Endothelial cell (in vitro differentiated cells): ENCODE data around the gene RPTOR. TPM values are rescaled to one million over a fixed set of nuclear protein-coding genes. Genes with fewer than 3 reads are reported as not detected.

Experiments used
- DNase-seq: peaks from one replicate; pipeline ENCODE4 v3.0.0; 2021; ENCODE audit warnings: low spot score
- H3K27ac Mint-ChIP-seq: one replicate; pipeline ENCODE4 v1.8.0; 2021; ENCODE audit warnings: mixed read lengths, inconsistent platforms; ENCODE audit not compliant: unreplicated experiment
- H3K27me3 Mint-ChIP-seq: one replicate; pipeline ENCODE4 v1.8.0; 2021; ENCODE audit warnings: mild to moderate bottlenecking, moderate library complexity, mixed read lengths, inconsistent platforms; ENCODE audit not compliant: unreplicated experiment
- H3K36me3 Mint-ChIP-seq: one replicate; pipeline ENCODE4 v1.8.0; 2021; ENCODE audit warnings: mild to moderate bottlenecking, low read depth, mixed read lengths, inconsistent platforms; ENCODE audit not compliant: unreplicated experiment
- H3K4me1 Mint-ChIP-seq: one replicate; pipeline ENCODE4 v1.8.0; 2021; ENCODE audit warnings: mild to moderate bottlenecking, mixed read lengths, inconsistent platforms; ENCODE audit not compliant: unreplicated experiment
- H3K4me3 Mint-ChIP-seq: one replicate; pipeline ENCODE4 v1.8.0; 2021; ENCODE audit warnings: mild to moderate bottlenecking, mixed read lengths, inconsistent platforms; ENCODE audit not compliant: unreplicated experiment
- H3K9me3 Mint-ChIP-seq: one replicate; pipeline ENCODE4 v1.8.0; 2021; ENCODE audit warnings: mixed read lengths, inconsistent platforms; ENCODE audit not compliant: unreplicated experiment
- CTCF ChIP-seq: fragments of 200-600 bp; sonication (generic); IDR thresholded peaks from one replicate; pipeline ENCODE4 v1.5.0; 2021; ENCODE audit warnings: antibody characterized with exemption; ENCODE audit not compliant: unreplicated experiment
- total RNA-seq: library from RNA; stranded (reverse); fragmentation: NEBNext Ultra II Directional; extraction: Animal tissue kit (Norgen Biotek cat#: 25700); gene quantifications from one replicate; pipeline ENCODE4 v1.2.1, GENCODE V29; 2021; ENCODE audit not compliant: unreplicated experiment

Gene RPTOR
- total RNA-seq, 1 donor from 2014 or later = 36.7 TPM

- no peak overlapping the region for H3K27ac Mint-ChIP-seq
- DNase-seq = no peak
- H3K4me3 Mint-ChIP-seq = no peak overlapping the region
- no peak for TF ChIP-seq CTCF
- H3K27me3 Mint-ChIP-seq = peaks cover 5% of the 10 kb centered on the region
- peaks cover 31% of the 10 kb centered on the region for H3K36me3 Mint-ChIP-seq
- no peaks in the 10 kb centered on the region for H3K9me3 Mint-ChIP-seq
- peaks cover 6% of the 10 kb centered on the region for H3K4me1 Mint-ChIP-seq
Observed at GRCh38 chr17:80951121-80952090, 406.8 kb downstream of the RPTOR start.

GRCh38 chr17:80952291-80952690 is 407.7 kb downstream of the RPTOR start:
- H3K27ac Mint-ChIP-seq = no peak overlapping the region
- peaks cover 23% of the 10 kb centered on the region for H3K36me3 Mint-ChIP-seq
- H3K4me3 Mint-ChIP-seq = no peak overlapping the region
- H3K4me1 Mint-ChIP-seq = no peaks in the 10 kb centered on the region
- H3K27me3 Mint-ChIP-seq = peaks cover 2% of the 10 kb centered on the region
- no peaks in the 10 kb centered on the region for H3K9me3 Mint-ChIP-seq
- TF ChIP-seq CTCF = no peak
- DNase-seq = no peak

- no peak overlapping the region for H3K4me3 Mint-ChIP-seq
- DNase-seq = no peak
- peaks cover 2% of the 10 kb centered on the region for H3K27me3 Mint-ChIP-seq
- H3K36me3 Mint-ChIP-seq = peaks cover 16% of the 10 kb centered on the region
- H3K4me1 Mint-ChIP-seq = no peaks in the 10 kb centered on the region
- TF ChIP-seq CTCF = no peak
- H3K27ac Mint-ChIP-seq = no peak overlapping the region
- no peaks in the 10 kb centered on the region for H3K9me3 Mint-ChIP-seq
Observed at GRCh38 chr17:80953471-80954315, 409.1 kb downstream of the RPTOR start.

- Mint-ChIP-seq H3K9me3 (no peaks in the 10 kb centered on the region), H3K36me3 (peaks cover 16% of the 10 kb centered on the region), H3K27ac (no peak overlapping the region), H3K4me3 (no peak overlapping the region), H3K4me1 (no peaks in the 10 kb centered on the region), H3K27me3 (peaks cover 1% of the 10 kb centered on the region)
- no peak for TF ChIP-seq CTCF
- no peak for DNase-seq
Observed at GRCh38 chr17:80955078-80955477, 410.4 kb downstream of the RPTOR start.
